ENCODE measurements around the gene CSH2.

CSH2 gene

GRCh38 chr17:63833741-63834373, 39.6 kb downstream of the CSH2 start:
- DNase-seq, result no peak

- DNase-seq, result no peak
Observed at GRCh38 chr17:63833026-63833740, 40.3 kb downstream of the CSH2 start.

GRCh38 chr17:63832455-63832854, 41.0 kb downstream of the CSH2 start:
- DNase-seq, result no peak

GRCh38 chr17:63832014-63832413, 41.5 kb downstream of the CSH2 start:
- no peak for DNase-seq

GRCh38 chr17:63831505-63831904, 42.0 kb downstream of the CSH2 start:
- no peak for DNase-seq

GRCh38 chr17:63830904-63831491, 42.5 kb downstream of the CSH2 start:
- no peak for DNase-seq

GRCh38 chr17:63830278-63830677, 43.2 kb downstream of the CSH2 start:
- no peak for DNase-seq

GRCh38 chr17:63828936-63829335, 44.5 kb downstream of the CSH2 start:
- no peak for DNase-seq

- no peak for DNase-seq
Observed at GRCh38 chr17:63827801-63828221, 45.7 kb downstream of the CSH2 start.

GRCh38 chr17:63827002-63827800, 46.3 kb downstream of the CSH2 start, which contains the start of the genes FTSJ3 and PSMC5:
FTSJ3 (minus strand) TSS chr17:63827663; CDS start chr17:63826902, 761 bp downstream.
PSMC5 (plus strand) TSS chr17:63827431; CDS start chr17:63827491, 60 bp downstream.
- DNase-seq, result peak; percentile 85 to 92 (median 90)

GRCh38 chr17:63826468-63827001, 46.9 kb downstream of the CSH2 start:
- DNase-seq, result no peak

GRCh38 chr17:63824362-63824761, 49.1 kb downstream of the CSH2 start:
- no peak for DNase-seq

- no peak for DNase-seq
Observed at GRCh38 chr17:63823659-63824331, 49.7 kb downstream of the CSH2 start.

GRCh38 chr17:63822537-63822936, 50.9 kb downstream of the CSH2 start:
- DNase-seq, result no peak

Measured in activated CD4-positive, CD25-positive, alpha-beta regulatory T cell (primary cell).